Hepatocyte (in vitro differentiated cells): ENCODE measurements around the gene FSIP1.

Experiments used
- EZH2phosphoT487 ChIP-seq: fragments of 200-600 bp; sonication (generic); IDR thresholded peaks from one replicate; pipeline ENCODE4 v1.6.1; 2018; ENCODE audit warnings: antibody characterized with exemption, mild to moderate bottlenecking, low read depth, moderate library complexity; ENCODE audit not compliant: unreplicated experiment, severe bottlenecking
- TF ChIP-seq, protein P1 (sequence below): fragments of 200-600 bp; sonication (generic); IDR thresholded peaks from 2 replicates; pipeline ENCODE4 v1.5.1; 2016; ENCODE audit warnings: antibody characterized with exemption, mild to moderate bottlenecking; ENCODE audit not compliant: poor library complexity

DNA sequence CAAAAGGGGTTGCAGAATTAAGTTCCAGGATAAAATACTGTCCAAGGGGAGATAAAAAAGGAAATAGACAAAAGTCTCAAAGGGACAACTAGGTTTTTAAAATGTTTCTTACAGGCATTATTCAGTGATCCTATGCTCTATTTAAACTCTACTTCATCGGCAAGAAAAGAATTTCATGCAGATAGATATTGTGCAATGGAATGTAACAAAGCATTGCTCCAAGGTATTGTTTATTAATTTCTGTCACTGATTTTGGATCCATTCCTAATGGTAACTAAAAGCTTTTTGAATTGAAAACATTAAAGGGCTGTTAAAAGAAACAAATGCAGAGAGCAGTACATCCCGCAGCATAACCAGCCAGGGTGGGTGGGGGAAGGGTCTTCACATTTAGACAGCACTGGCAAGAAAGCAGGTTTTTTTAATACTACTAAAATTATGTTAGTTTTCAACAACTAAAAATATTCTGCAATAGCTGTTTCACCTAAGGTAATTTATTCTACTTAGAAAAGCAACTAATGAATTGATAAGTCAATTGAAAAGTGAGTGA is 118.9 kb downstream of the FSIP1 start:
- TF ChIP-seq, protein P1, sequence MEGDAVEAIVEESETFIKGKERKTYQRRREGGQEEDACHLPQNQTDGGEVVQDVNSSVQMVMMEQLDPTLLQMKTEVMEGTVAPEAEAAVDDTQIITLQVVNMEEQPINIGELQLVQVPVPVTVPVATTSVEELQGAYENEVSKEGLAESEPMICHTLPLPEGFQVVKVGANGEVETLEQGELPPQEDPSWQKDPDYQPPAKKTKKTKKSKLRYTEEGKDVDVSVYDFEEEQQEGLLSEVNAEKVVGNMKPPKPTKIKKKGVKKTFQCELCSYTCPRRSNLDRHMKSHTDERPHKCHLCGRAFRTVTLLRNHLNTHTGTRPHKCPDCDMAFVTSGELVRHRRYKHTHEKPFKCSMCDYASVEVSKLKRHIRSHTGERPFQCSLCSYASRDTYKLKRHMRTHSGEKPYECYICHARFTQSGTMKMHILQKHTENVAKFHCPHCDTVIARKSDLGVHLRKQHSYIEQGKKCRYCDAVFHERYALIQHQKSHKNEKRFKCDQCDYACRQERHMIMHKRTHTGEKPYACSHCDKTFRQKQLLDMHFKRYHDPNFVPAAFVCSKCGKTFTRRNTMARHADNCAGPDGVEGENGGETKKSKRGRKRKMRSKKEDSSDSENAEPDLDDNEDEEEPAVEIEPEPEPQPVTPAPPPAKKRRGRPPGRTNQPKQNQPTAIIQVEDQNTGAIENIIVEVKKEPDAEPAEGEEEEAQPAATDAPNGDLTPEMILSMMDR, result no peak
- TF ChIP-seq EZH2phosphoT487, result no peak
